Thyroid gland (tissue), 4 donors: ENCODE measurements around the gene P3R3URF. TPM values are rescaled to one million over a fixed set of nuclear protein-coding genes. Genes with fewer than 3 reads are reported as not detected.

Experiments used
- DNase-seq, 2 donors: peaks; one replicate each; pipeline ENCODE4 v3.0.0-alpha.2; 2019
- H3K27ac ChIP-seq, 3 donors: fragments of 200-600 bp; sonication (generic); 1 replicate in 2 of 3; 2 replicates in 1 of 3; pipeline ENCODE4 v1.5.1; 2016 to 2019; ENCODE audit warnings: mild to moderate bottlenecking in 1 of 3, moderate library complexity in 1 of 3
- H3K27me3 ChIP-seq: fragments of 200-600 bp; sonication (generic); one replicate; pipeline ENCODE4 v1.5.1; 2019
- H3K36me3 ChIP-seq, 2 donors: fragments of 200-600 bp; sonication (generic); one replicate each; pipeline ENCODE4 v1.5.1; 2016 to 2019
- H3K4me1 ChIP-seq, 2 donors: fragments of 200-600 bp; sonication (generic); one replicate each; pipeline ENCODE4 v1.5.1; 2017 to 2019
- H3K4me3 ChIP-seq, 3 donors: fragments of 200-600 bp; sonication (generic); replicated peaks in 1 of 3; 1 replicate in 2 of 3; 2 replicates in 1 of 3; pipeline ENCODE4 v1.5.1; 2016; ENCODE audit warnings: mild to moderate bottlenecking in 1 of 3
- H3K9me3 ChIP-seq: fragments of 200-600 bp; sonication (generic); one replicate; pipeline ENCODE4 v1.5.1; 2017
- CTCF ChIP-seq, 6 experiments: fragments of 200-600 bp in 3 of 6; fragments of 450-650 bp in 3 of 6; sonication (generic) in 3 of 6; IDR thresholded peaks; one replicate each; pipeline ENCODE4 v1.5.1; 2016 to 2019; ENCODE audit warnings: antibody characterized with exemption in 6 of 6, mild to moderate bottlenecking in 2 of 6, inconsistent platforms in 1 of 6, moderate library complexity in 1 of 6
- POLR2A ChIP-seq, 2 donors: fragments of 450-650 bp; IDR thresholded peaks; one replicate each; pipeline ENCODE4 v1.6.1; 2017; ENCODE audit warnings: antibody characterized with exemption in 2 of 2, mild to moderate bottlenecking in 2 of 2, moderate library complexity in 1 of 2
- WGBS, 2 donors: methylation state at CpG; one replicate each; pipeline ENCODE4 v1.1.5; 2017; 5-methylcytosine and 5-hydroxymethylcytosine counted together
- intact Hi-C: fragments of 100-400 bp; cut with DNase I; formaldehyde crosslinking; loops from one replicate; pipeline ENCODE4 v1.15.1; 2023
- total RNA-seq, 4 donors: library from RNA; depleted of rRNA; stranded (reverse); fragments of >200 nt; gene quantifications; one replicate each; pipeline ENCODE4 v1.2.3, GENCODE V29; 2016

P3R3URF gene
- total RNA-seq, 4 donors from 2014 or later, result not detected

GRCh38 chr1:46203738-46204405 lies 27.6 kb upstream of the P3R3URF start:
- WGBS, 2 donors, result 10% methylated on average over 14 of the region's 14 CpGs
- Histone ChIP-seq H3K27me3 (no peaks in the 10 kb centered on the region), H3K27ac (peak overlapping the region; percentile 72 to 97 (median 84)), H3K4me3 (peak overlapping the region; percentile 26 to 93 (median 52)), H3K4me1 (peaks cover 36 to 44% of the 10 kb centered on the region in 2 donors), H3K36me3 (no peaks in the 10 kb centered on the region), H3K9me3 (no peaks in the 10 kb centered on the region)
- no peak for TF ChIP-seq POLR2A (IDR thresholded peaks at IDR 0.05)
- no peak for TF ChIP-seq CTCF (IDR thresholded peaks at IDR 0.05)
- no peak for DNase-seq
- intact Hi-C loops, result no loop called here

DNA sequence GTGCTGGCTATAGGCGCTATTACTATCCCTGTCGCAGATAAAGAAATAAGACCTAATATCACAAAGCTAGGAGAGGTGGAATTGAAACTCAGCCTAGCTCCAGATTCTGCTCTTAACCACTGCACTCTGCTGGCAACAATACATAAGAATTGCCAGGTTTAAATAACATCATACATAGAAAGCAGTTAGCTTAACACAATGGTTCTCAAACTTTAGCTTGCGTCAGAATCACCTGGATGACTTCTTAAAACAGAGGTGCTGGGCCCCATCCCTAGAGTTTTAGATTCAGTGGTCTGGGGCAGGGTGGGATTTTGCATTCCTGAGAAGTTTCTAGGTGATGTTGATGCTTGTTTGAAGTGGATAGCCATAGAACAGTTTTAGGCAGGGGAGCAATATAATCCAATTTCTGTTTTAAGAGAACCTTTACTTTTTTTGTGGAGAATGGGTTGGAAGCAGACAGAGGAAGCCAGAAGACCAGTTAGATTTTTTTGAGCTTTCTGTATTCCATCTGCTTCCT lies 23.0 kb upstream of the P3R3URF start:
- peak overlapping the region in 1 of 3 donors; percentile 68 for H3K27ac ChIP-seq
- no peak for DNase-seq
- H3K27me3 ChIP-seq, result no peaks in the 10 kb centered on the region
- intact Hi-C loops, result no loop called here
- peaks cover 35 to 41% of the 10 kb centered on the region in 2 donors for H3K4me1 ChIP-seq
- TF ChIP-seq POLR2A (IDR thresholded peaks at IDR 0.05), result no peak
- no peaks in the 10 kb centered on the region for H3K36me3 ChIP-seq
- no peaks in the 10 kb centered on the region for H3K9me3 ChIP-seq
- H3K4me3 ChIP-seq, result no peak overlapping the region
- 95% methylated on average over 3 of the region's 3 CpGs for WGBS, 2 donors

DNA sequence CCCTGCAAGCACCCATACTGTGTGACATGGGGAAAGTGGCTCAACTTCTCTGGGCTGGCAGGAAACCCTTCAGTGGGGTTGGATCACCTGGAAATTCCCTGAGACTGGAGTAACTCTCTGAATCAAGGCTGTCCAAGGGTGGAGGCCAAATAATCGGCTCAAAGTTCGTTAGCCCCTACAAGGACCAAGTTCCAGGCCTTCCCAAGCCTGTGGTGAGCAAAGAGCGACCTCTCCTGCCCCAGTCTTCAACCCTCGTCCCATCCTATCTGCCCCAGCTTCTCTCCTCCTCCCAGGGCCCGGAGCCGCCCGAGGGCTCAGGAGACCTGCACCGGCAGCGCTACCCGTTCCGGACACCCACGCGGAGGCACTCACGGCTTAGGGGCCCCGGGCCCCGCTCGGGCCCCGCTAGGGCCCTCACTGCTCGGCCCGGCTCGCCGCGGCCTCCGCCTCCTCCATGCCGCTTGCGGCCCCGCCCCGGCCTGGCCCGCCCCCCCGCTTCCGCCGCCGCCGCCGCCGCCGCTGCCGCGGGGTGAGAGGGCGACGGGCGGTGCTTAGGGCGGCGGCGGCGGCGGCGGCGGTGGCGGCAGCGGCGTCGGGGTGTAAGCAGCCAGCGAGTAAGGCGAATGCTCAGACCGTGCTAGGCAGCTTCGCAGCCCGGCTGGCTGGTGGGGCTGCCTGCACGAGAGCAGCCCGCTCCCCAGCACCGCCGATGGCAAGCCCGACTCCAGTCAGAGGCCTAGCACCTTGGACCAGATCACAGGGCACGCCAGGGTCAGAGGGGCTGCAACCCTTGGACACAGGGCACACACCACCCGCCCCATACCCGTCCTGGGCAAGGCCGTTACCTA lies 21.9 kb upstream of the P3R3URF start, which contains the start of gene POMGNT1:
Gene POMGNT1, minus strand, starts transcription at position 471 of the 848 bp plus-strand sequence. CDS start 613 bp downstream, outside the sequence.
- DNase-seq, result peak; percentile 70 to 72
- peaks cover 0 to 4% of the 10 kb centered on the region in 2 donors for H3K36me3 ChIP-seq
- 2% methylated on average over 6 to 15 of the region's 67 CpGs for WGBS, 2 donors
- TF ChIP-seq POLR2A (IDR thresholded peaks at IDR 0.05) (peak; percentile 40 to 74), CTCF (IDR thresholded peaks at IDR 0.05) (peak in 2 of 6 experiments; percentile 4 to 15)
- H3K27me3 ChIP-seq, result no peaks in the 10 kb centered on the region
- H3K9me3 ChIP-seq, result no peaks in the 10 kb centered on the region
- H3K27ac ChIP-seq, result peak within 1 kb of the TSS; percentile 68 to 85 (median 77)
- peaks cover 32 to 49% of the 10 kb centered on the region in 2 donors for H3K4me1 ChIP-seq
- intact Hi-C loops, result no loop called here
- H3K4me3 ChIP-seq, result peak within 1 kb of the TSS; percentile 26 to 88 (median 58)

DNA sequence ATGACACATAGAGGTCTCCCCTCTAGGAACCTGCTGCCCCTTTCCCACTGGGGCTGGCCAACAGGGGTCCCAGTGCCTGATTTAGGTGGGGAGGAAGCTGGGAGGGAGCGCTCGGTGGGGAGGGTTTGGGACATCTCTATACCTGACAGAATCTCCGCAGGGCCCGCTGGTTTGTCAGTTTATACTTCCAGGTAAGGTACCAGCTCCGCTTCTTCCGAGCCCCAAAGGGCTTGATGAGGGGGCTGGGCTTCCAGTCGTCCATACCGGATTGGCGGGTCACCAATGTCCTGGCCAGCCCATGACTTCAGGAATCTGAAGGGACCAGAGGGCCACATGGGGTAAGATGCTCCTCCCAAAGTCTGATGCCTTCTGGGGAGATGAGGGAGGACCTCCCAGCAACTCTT lies 21.3 kb upstream of the P3R3URF start:
- peak overlapping the region; percentile 33 to 52 (median 44) for H3K27ac ChIP-seq
- WGBS, 2 donors, result 62 to 73% methylated on average over 7 to 9 of the region's 9 CpGs
- intact Hi-C loops, result no loop called here

More for the DNA sequence above, 21.3 kb upstream of the P3R3URF start:
- peaks cover 0 to 10% of the 10 kb centered on the region in 2 donors for H3K36me3 ChIP-seq
- no peak for DNase-seq
- peak overlapping the region; percentile 26 to 88 (median 58) for H3K4me3 ChIP-seq
- H3K27me3 ChIP-seq, result no peaks in the 10 kb centered on the region
- TF ChIP-seq CTCF (IDR thresholded peaks at IDR 0.05), result no peak
- no peak for TF ChIP-seq POLR2A (IDR thresholded peaks at IDR 0.05)
- peaks cover 32 to 54% of the 10 kb centered on the region in 2 donors for H3K4me1 ChIP-seq
- no peaks in the 10 kb centered on the region for H3K9me3 ChIP-seq
